Urothelium cell line (cell line): ENCODE data around the gene MORN5.

Experiments
- DNase-seq: peaks from one replicate; pipeline ENCODE4 v3.0.0; 2011; ENCODE audit warnings: low spot score, mixed read lengths
- FAIRE-seq: peaks from 2 replicates; lab custom pipeline; 2011; peaks lifted over from hg19 to GRCh38; lab: Jason Lieb, UNC

Gene MORN5

GRCh38 chr9:122213589-122214413 lies 54.1 kb downstream of the MORN5 start:
- FAIRE-seq (no peak), DNase-seq (no peak)

DNA sequence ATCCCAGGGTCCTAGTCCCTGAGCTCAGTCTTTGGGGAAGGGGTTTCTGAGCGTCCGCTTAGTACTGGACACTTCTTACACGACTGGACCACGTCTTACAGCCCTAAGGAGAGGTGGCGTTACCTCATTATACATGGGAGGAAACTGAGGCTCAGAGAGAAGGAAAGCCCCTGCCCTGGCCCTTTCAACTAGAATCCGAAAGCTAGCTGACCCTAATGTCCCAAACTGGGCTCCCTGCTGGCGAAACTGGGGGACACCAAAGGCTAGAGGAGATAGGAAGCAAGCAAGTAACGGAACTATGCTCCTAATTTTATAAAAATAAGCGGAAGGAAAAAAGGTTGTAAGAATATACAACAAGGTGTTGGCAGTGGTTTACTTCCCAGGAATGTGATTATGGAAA lies 54.8 kb downstream of the MORN5 start:
- no peak for FAIRE-seq
- no peak for DNase-seq

GRCh38 chr9:122215663-122216062 lies 56.0 kb downstream of the MORN5 start:
- no peak for DNase-seq

GRCh38 chr9:122216138-122216797 lies 56.6 kb downstream of the MORN5 start:
- DNase-seq = no peak
- no peak for FAIRE-seq

More at GRCh38 chr9:122215663-122216062, 56.0 kb downstream of the MORN5 start:
- no peak for FAIRE-seq

DNA sequence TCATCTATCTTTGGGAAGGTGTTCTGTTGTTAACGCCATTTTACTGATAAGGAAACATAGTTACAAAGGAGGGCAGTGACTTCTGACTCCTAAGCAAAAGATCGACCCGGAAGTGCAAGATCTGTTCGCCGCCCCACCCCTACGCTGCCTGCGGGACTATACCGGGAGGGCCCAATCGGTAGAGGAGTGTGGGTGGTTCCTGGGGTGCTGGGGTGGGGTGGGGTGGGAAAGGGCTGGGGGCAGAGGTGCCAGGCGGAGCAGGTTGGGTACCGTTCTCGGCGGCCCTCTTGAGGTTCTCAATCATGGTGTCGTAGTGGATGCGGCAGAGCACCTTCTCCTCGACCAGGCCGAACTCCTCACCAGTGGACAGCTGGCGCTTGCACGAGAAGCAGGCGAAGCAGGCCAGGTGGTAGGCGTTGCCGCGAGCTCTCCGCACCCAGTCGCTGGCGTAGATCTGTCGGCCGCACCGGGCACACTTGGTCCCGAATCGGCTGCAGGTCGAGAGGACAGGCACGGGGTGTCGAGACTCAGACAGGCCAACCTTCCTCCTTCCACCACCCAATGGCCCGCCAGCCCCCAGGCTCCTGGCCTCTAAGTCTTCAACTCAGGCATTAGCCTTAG lies 57.2 kb downstream of the MORN5 start:
- DNase-seq (no peak), FAIRE-seq (no peak)

DNA sequence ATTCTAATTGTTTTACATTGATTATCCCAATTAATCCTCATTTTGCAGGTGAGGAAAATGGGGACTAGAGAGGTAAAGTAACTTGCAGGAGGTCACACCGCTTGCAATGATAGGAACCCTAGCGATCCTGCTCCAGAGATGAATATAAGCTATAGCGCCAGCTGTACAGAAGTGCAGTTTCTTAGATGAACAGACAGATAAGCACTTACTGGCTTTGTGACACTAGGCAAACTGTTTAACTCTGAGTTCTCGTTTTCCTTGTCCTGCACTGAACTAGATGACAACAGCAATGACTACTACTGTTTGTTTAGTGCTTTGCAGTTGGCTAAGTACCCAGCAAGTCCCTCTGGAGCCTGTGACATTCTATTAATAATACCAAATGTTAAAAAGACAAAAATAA lies 57.9 kb downstream of the MORN5 start:
- no peak for DNase-seq
- no peak for FAIRE-seq

DNA sequence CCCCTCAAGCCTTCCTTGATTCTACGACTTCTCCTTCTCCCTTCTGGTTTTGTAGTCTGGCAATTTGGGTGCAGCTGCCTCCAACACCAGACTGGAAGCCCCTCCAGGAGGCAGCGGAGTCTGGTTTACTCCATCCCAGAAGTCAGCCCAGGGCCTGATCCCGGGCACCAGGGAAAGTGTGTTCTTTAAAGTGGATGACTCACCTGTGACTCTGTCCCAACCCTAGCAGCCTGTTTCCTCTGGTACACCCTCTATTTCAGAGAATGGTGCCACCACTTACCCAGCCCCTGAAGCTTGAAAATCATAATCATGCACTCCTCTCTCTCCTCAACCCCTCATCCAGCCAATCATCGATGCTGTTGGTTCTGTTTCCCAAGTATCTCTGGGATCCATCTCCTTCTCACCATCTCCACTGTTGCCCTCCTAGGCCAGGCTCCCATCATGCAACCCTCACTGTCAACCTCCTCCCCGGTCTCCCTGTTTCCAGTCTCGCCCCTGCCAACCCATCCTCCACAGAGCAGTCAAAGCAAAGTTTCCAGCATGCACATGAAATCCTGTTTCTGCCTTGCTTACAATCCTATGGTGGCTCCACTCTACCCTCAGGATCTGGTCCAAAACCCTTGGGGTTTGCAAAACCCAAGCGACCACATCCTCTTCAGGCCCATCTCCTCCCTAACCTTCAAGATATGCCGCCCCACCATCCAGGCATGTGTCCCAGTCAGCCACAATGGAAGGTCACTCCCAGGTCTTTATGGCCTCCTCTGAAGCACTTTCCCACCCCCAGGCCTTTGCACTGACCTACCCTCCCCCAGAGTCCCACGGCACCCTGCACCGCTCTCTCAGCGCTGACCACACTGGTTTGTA lies 58.6 kb downstream of the MORN5 start:
- FAIRE-seq = no peak
- DNase-seq = no peak

- no peak for DNase-seq
These were observed 59.5 kb downstream of the MORN5 start for GRCh38 chr9:122218935-122219855.

DNA sequence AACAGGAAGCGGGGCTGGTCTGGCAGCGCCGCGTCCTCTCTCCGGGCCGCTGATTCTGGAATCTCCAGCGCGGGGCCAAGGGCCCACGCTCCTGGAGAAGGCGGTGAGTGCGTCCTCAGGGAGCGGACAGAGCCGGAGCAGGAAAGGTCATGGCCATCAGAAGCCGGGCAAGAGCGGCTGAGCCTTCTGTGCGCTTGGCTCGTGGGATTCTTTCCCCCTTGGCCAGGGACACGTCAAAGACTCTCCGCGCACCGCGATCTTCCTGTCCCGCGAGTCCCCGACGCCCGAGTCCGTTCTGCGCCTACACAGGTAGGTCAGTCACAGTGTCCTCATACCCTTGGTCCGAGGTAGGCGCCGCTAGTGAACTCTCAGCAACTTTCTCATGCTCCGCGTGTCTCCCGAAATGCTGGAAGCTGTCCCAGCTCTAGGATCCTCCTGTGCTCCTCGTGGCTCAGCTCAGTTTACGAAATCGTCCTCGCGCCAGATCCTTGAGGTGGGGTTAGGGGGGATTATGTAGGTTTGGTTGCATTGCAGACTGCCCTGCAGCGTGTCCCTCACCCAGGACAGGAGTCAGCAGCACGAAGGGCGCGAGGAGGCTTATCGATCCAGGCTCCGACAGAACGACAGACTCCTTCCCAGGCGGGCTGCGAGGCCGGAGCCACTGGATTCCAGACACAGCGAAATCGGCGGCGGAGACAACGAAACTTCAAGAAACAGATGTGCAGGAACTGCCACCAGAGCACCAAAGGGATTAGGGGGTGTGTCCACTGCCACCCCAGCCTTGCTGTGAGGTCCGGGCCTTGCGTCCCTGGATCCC lies 60.4 kb downstream of the MORN5 start:
- DNase-seq (no peak), FAIRE-seq (no peak)

More at GRCh38 chr9:122218935-122219855, 59.5 kb downstream of the MORN5 start:
- FAIRE-seq = no peak

- FAIRE-seq = no peak
These were observed 61.0 kb downstream of the MORN5 start for GRCh38 chr9:122220673-122221182.

DNA sequence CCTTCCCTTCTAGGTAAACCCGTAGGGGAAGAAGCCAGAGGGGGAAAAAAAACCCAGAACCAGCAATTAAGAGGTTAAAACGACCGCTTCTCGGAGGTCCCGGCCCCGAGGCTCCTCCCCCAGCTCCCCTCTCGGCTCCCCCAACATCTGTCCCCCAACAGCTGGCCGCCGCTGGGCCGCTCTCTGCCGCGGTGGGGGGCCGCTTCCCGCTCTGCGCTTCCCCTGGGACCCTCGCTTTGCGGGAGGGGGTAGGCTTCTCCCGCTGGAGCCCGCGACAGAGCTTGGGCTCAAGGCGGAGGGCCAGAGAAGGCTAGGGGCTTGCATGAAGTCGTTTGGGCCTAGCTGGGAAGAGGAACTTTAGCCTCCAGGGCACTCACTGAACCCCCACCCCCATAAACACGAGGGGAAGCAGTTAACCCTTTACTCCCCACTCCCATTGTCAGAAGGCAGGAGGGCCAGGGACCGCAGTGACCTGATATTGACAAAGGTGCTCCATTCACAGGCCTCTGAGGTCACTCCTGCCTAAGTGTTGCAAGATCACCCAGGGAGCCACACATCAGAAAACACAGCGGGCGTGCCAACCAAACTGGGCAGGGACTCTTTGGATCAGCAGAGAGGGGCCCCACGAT lies 61.6 kb downstream of the MORN5 start:
- no peak for DNase-seq
- no peak for FAIRE-seq

More at GRCh38 chr9:122220673-122221182, 61.0 kb downstream of the MORN5 start:
- DNase-seq = no peak

GRCh38 chr9:122222791-122223190 lies 63.1 kb downstream of the MORN5 start:
- DNase-seq = no peak
- FAIRE-seq = no peak

DNA sequence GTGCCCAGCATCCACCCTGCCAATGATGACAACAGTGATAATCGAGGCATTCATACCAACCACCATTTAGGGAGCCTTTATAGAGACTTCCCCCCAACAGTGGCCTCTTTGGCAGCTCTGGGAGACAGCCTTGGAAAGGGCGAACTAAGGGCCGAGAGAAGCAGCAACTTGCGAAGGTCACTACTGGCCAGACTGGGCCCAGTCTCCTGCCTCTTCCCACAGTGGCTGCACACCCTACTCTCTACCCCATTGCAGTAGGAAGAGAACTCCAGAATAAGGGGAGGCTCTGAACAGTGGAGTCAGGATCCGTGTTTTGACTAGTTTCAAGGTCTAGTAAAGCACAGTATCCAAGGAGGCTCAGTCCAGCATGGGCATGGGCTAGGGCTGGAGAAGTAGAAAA lies 63.7 kb downstream of the MORN5 start:
- no peak for FAIRE-seq
- DNase-seq = no peak

DNA sequence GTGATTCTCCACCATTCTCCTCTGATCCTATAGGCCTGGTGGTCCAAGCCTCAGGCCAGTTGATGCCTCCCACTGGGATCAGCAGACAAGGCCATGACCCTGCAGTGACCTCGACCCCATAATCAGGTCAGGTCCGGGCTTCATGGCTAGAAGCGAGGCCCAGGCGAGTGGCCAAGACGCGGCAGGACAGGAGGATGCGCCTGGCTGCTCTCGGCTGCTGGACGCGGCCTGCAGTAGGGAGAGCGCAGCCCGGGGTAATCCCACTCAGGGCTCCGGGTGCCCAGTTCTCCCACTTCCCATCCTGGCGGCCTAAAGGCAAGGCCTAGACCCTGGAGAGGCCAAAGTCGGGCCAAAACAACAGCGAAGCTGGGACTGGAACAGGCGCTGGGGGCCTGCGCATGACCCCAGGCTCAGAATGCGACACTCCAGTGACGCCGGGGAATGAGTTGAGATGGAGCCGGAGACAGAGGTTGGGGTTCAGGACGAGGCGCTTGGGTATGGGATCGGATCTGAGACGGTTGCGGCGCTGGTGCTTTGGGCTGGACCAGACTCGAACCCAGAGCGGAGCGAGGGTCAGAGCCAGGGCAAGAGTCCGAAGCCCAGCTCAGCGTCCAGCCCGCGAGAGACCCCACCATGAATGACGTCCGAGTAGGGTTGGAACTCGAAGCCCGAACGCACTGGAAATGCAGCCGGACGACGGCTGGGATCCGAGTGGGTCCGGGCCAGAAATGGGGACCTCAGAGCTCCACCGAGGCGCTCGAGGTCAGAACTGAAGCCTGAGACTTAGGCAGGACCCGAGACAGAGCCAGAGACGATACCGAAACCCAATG lies 65.8 kb downstream of the MORN5 start:
- DNase-seq (no peak), FAIRE-seq (no peak)

- FAIRE-seq (no peak), DNase-seq (no peak)
These were observed 66.5 kb downstream of the MORN5 start for GRCh38 chr9:122226142-122226757.

DNA sequence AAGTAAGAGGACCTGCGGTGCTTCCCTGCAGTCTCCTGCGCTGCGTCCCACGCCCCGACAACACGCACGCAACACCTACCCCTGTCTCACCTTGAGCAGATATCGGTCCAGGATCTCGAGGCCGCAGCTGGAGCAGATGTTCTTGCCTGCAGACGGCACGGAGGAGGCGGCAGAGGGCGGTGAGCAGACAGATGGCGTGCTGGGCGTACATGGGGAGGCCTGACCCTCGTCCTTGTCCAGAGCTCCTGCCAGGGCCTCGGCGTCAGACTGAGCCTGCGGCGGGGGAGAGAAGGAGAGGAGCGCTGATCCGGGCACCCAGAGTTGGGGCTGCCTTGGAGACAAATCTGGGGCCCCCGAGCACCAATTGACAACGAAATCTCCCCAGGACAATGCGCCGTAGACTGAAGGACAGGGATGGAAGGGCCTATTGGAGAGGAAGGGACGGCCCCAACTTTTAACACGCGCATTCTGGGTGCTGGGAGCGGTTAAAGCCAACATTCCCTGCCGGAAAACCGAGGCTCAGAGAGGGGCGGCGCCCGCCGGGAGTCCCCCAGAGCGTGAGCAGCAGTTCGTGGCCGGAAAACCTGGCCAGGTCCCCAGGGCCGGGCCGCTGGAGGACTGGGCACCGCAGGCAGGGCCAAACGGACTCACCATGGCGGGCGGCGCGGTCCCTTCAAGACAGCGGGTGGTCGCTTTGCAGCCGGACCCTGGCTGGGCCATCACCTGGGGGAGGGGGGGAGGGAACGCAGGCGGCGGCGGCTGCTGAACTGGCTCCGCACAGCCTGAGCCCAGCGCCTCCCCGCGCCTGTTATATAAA lies 67.3 kb downstream of the MORN5 start:
- no peak for DNase-seq
- FAIRE-seq = no peak
